Measurements from ENCODE around the gene CTBP1. TPM values are rescaled to one million over a fixed set of nuclear protein-coding genes. Genes with fewer than 3 reads are reported as not detected.

Gene CTBP1
- total RNA-seq, 1 donor from 2014 or later: 171 TPM

DNA sequence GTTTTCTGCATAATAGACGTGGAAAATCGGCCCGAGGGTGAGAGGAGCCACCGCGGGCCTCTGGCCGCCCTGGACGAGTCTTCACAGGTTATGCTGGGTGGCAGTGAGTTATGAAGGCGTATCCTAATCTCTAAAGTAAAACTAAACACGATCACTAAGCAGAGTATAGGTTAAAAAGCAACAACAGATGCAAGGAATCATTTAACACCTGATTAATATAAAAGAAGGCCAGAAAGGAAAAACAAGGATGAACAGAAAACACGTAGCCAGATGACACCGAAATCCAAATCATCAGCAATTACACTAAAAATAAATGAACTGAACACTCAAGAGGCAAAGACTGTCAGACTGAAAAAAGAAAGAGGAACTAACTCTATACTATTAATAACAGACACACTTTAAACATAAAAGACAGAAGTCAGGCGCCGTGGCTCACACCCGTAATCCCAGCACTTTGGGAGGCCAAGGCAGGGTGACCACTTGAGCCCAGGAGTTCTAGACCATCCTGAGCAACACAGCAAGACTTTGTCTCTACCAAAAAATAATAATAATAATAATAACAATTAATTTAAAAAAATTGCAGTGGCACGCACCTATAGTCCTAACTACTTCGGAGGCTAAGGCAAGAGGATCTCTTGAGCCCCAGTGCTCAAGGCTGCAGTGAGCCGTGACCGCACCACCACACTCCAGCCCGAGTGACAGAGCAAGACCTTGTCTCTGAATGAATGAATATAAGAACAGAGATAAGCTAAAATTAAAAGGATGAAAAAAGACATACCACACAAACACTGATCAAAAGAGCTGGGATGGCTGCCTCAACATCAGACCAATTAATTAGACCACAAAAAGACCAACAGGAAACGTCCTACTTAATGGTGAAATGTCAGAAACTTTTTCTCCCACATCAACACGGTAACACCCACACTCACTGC is 30.0 kb downstream of the CTBP1 start:
- no peak overlapping the region for H2AFZ ChIP-seq (replicated peaks)
- H4K20me1 ChIP-seq (ENCODE audit: low read depth): peaks cover 8% of the 10 kb centered on the region
- DNase-seq (ENCODE audit: low spot score): no peak
- no peaks in the 10 kb centered on the region for H3K27me3 ChIP-seq
- H3K4me2 ChIP-seq: no peak overlapping the region
- H3K36me3 Mint-ChIP-seq: peaks cover 23% of the 10 kb centered on the region
- no peaks in the 10 kb centered on the region for H3K4me1 Mint-ChIP-seq
- peak overlapping the region; percentile 47 for H3K27ac Mint-ChIP-seq
- H3K9ac ChIP-seq: no peak overlapping the region
- no peaks in the 10 kb centered on the region for H3K36me3 ChIP-seq
- H3K9me3 ChIP-seq (ENCODE audit: low read depth): no peaks in the 10 kb centered on the region
- H3F3A ChIP-seq (ENCODE audit: low read depth): no peaks in the 10 kb centered on the region
- H3K9me3 Mint-ChIP-seq: no peaks in the 10 kb centered on the region
- H3K79me2 ChIP-seq (ENCODE audit: low read depth): peaks cover 12% of the 10 kb centered on the region
- no peak overlapping the region for H3K27ac ChIP-seq
- H3K4me3 Mint-ChIP-seq: no peak overlapping the region
- no peaks in the 10 kb centered on the region for H3K4me1 ChIP-seq
- peaks cover 9% of the 10 kb centered on the region for H3K27me3 Mint-ChIP-seq (ENCODE audit: insufficient read depth, low read depth)
- no peak overlapping the region for H3K4me3 ChIP-seq
- TF ChIP-seq EZH2 (IDR thresholded peaks at IDR 0.05) (no peak), EZH2phosphoT487 (IDR thresholded peaks at IDR 0.05) (no peak)
- TF ChIP-seq, protein P1, sequence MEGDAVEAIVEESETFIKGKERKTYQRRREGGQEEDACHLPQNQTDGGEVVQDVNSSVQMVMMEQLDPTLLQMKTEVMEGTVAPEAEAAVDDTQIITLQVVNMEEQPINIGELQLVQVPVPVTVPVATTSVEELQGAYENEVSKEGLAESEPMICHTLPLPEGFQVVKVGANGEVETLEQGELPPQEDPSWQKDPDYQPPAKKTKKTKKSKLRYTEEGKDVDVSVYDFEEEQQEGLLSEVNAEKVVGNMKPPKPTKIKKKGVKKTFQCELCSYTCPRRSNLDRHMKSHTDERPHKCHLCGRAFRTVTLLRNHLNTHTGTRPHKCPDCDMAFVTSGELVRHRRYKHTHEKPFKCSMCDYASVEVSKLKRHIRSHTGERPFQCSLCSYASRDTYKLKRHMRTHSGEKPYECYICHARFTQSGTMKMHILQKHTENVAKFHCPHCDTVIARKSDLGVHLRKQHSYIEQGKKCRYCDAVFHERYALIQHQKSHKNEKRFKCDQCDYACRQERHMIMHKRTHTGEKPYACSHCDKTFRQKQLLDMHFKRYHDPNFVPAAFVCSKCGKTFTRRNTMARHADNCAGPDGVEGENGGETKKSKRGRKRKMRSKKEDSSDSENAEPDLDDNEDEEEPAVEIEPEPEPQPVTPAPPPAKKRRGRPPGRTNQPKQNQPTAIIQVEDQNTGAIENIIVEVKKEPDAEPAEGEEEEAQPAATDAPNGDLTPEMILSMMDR (IDR thresholded peaks at IDR 0.05): no peak

DNA sequence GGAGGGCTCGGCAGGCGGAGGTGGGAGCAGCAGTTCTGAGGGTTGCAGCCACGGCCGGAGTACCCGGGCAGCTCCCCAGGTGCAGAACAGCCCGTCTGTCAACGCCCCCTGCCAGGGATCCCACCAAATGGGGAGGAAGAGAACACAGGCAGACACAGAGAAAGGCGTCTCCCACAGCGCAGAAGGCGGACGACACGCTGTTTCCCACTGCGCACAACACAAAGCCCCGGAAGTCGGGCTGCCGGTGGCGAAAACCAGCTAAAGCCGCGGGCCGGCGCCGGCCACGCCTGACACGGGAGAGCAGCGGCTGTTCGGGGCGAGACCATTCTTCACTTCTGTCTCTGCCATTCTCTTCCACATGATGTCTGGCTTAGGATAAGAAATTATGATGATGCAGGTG is 31.6 kb downstream of the CTBP1 start:
- H3K27me3 Mint-ChIP-seq (ENCODE audit: insufficient read depth, low read depth): peaks cover 9% of the 10 kb centered on the region
- no peak for DNase-seq (ENCODE audit: low spot score)
- H3K27ac Mint-ChIP-seq: no peak overlapping the region
- H3K4me1 ChIP-seq: no peaks in the 10 kb centered on the region
- no peaks in the 10 kb centered on the region for H3F3A ChIP-seq (ENCODE audit: low read depth)
- no peak overlapping the region for H3K4me2 ChIP-seq
- peaks cover under 1% of the 10 kb centered on the region for H4K20me1 ChIP-seq (ENCODE audit: low read depth)
- H3K9me3 ChIP-seq (ENCODE audit: low read depth): no peaks in the 10 kb centered on the region
- H3K27ac ChIP-seq: no peak overlapping the region
- H2AFZ ChIP-seq (replicated peaks): no peak overlapping the region
- TF ChIP-seq EZH2 (IDR thresholded peaks at IDR 0.05) (no peak), EZH2phosphoT487 (IDR thresholded peaks at IDR 0.05) (no peak)
- TF ChIP-seq, protein P1 (IDR thresholded peaks at IDR 0.05): no peak
- no peak overlapping the region for H3K4me3 Mint-ChIP-seq
- no peak overlapping the region for H3K4me3 ChIP-seq
- H3K4me1 Mint-ChIP-seq: no peaks in the 10 kb centered on the region
- peaks cover 12% of the 10 kb centered on the region for H3K79me2 ChIP-seq (ENCODE audit: low read depth)
- no peaks in the 10 kb centered on the region for H3K27me3 ChIP-seq
- peaks cover 23% of the 10 kb centered on the region for H3K36me3 Mint-ChIP-seq
- no peaks in the 10 kb centered on the region for H3K36me3 ChIP-seq
- H3K9ac ChIP-seq: no peak overlapping the region
- no peaks in the 10 kb centered on the region for H3K9me3 Mint-ChIP-seq

DNA sequence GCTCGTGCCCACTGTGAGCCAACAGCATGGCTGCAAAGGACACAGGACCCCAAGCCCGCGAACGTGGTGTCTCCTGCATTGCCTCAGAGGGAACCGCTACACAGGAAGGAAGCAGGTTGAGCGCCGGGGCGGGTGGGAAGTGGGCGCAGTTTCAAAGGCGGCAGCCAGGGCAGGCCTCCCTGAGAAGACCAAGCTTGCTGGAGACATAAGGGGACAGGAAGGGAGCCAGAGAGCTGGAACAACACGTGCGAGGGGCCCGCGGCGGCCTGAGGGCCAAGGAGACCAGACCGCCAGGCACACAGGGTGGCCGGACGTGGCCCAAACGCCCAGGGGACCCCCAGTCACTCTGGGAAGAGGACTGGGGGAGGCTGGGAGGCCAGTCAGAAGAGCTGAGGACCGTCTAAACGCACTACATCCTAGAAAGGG is 32.0 kb downstream of the CTBP1 start:
- H3K27ac Mint-ChIP-seq: no peak overlapping the region
- H3K4me3 ChIP-seq: no peak overlapping the region
- H3K4me1 ChIP-seq: no peaks in the 10 kb centered on the region
- no peak for DNase-seq (ENCODE audit: low spot score)
- no peak overlapping the region for H2AFZ ChIP-seq (replicated peaks)
- no peak overlapping the region for H3K27ac ChIP-seq
- peaks cover 9% of the 10 kb centered on the region for H3K27me3 Mint-ChIP-seq (ENCODE audit: insufficient read depth, low read depth)
- no peaks in the 10 kb centered on the region for H3K36me3 ChIP-seq
- H3K9me3 ChIP-seq (ENCODE audit: low read depth): no peaks in the 10 kb centered on the region
- H3K4me1 Mint-ChIP-seq: no peaks in the 10 kb centered on the region
- H3K9ac ChIP-seq: no peak overlapping the region
- no peaks in the 10 kb centered on the region for H3K27me3 ChIP-seq
- peaks cover 24% of the 10 kb centered on the region for H3K36me3 Mint-ChIP-seq
- no peaks in the 10 kb centered on the region for H4K20me1 ChIP-seq (ENCODE audit: low read depth)
- peaks cover 12% of the 10 kb centered on the region for H3K79me2 ChIP-seq (ENCODE audit: low read depth)
- no peak overlapping the region for H3K4me3 Mint-ChIP-seq
- H3K4me2 ChIP-seq: no peak overlapping the region
- TF ChIP-seq EZH2phosphoT487 (IDR thresholded peaks at IDR 0.05) (no peak), EZH2 (IDR thresholded peaks at IDR 0.05) (no peak)
- TF ChIP-seq, protein P1 (IDR thresholded peaks at IDR 0.05): no peak
- H3F3A ChIP-seq (ENCODE audit: low read depth): no peaks in the 10 kb centered on the region
- H3K9me3 Mint-ChIP-seq: no peaks in the 10 kb centered on the region
